Stimulated activated CD4-positive, alpha-beta T cell treated with anti-CD3 and anti-CD28 coated beads, Interleukin-4, amount 100 ng/mL, for 24 hours (primary cell): ENCODE data around the gene MET.
"Not testable (repeated sequence)": the region's sequence is repeated elsewhere in the genome, so short reads cannot be mapped to it uniquely, and the experiment has no call there.

Experiments
- DNase-seq: peaks from one replicate; pipeline ENCODE4 v3.0.0-alpha.2; 2020

MET gene

DNA sequence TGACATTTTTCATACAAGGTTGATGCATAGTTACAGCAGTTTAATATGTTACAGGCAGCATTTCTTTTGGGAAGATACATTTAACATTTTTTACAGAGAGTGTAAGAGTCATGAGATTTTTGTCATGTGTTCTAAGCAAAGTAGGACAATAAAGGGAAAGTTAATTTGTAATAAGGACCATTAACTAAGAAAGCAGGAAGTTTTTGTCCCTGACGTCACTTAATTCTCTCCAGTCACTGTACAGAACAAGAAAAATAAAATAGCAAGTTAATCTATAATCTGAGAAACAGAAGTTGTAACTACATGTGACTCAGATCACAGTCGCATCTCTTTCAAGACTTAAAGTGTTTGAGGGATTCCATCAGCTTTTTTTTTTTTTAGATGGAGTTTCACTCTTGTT lies 140.9 kb downstream of the MET start:
- DNase-seq = no peak

DNA sequence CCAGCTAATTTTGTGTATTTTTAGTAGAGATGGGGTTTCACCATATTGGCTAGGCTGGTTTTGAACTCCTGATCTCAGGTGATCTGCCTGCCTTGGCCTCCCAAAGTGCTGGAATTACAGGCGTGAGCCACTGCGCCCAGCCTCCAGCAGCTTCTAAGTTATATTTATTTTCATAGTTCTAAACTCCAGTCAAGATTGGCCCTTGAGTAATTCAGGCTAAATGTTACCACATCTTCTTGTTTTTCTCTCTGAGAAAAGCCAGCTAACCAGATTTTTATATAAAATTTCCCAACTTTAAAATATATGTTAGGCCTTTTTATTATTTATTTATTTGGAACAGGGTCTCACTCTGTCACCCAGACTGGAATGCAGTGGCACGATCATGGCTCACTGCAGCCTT lies 141.4 kb downstream of the MET start:
- not testable (repeated sequence) for DNase-seq

DNA sequence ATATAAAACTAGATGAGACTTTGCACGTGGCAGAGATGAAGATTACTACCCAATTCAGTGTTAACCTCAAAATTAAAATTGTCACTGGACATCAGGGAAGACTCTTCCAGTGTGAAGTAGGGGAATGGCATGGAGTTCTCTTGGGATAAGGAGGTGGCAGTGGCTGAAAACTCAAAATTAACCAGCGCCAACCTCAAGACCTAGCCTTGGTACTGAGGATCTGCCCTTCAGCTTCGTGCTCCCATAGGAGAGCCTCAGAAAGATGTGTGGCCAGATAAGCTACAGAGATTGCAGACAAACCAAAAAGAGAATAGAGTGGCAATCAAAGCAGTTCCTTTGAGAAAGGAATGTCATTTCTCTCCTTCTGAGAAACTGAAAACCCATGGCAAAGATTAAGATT lies 143.0 kb downstream of the MET start:
- no peak for DNase-seq

DNA sequence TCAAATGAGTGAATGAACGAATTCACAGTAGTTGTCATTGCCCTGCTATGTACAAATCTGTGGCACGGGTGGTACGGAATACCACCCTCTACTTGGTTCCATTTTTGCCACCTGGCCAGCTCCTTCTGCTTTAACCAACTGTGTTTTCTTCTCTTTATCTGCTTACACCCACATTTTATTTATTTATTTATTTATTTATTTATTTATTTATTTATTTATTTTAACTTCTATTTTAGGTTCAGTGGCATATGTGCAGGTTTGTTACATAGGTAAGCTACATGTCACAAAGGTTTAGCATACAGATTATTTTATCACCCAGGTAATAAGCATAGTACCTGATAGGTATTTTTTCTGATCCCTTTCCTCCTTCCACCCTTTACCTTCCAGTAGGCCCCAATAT lies 148.2 kb downstream of the MET start:
- no peak for DNase-seq

GRCh38 chr7:116821647-116822046 lies 149.7 kb downstream of the MET start:
- not testable (repeated sequence) for DNase-seq

- DNase-seq = no peak
Observed at GRCh38 chr7:116824449-116824848, 152.5 kb downstream of the MET start.

GRCh38 chr7:116828281-116828680 lies 156.3 kb downstream of the MET start:
- no peak for DNase-seq

DNA sequence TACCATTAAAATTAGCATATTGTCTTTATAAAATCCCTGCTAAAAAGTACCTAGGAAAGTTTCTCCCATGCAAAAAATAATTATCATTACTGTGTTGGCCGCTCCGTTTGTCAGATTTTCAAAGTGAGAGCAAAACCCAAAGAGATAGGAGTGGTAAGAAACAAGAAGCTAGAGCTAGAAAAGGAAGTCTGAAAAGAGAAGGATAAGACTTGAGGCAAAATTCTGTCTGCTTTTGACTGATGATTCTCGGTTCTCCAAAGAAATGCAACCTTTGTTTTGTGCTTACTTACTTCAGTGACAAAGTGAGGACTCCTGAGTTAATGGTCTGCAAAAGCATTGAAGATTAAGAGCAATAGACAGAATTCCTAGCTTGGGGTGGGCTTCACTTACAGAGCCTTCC lies 157.0 kb downstream of the MET start:
- DNase-seq = no peak

GRCh38 chr7:116829493-116829892 lies 157.5 kb downstream of the MET start:
- no peak for DNase-seq

GRCh38 chr7:116832692-116833091 lies 160.7 kb downstream of the MET start:
- no peak for DNase-seq

- DNase-seq = no peak
Observed at GRCh38 chr7:116834815-116835504, 163.0 kb downstream of the MET start.

- no peak for DNase-seq
Observed at GRCh38 chr7:116836048-116836447, 164.1 kb downstream of the MET start.

DNA sequence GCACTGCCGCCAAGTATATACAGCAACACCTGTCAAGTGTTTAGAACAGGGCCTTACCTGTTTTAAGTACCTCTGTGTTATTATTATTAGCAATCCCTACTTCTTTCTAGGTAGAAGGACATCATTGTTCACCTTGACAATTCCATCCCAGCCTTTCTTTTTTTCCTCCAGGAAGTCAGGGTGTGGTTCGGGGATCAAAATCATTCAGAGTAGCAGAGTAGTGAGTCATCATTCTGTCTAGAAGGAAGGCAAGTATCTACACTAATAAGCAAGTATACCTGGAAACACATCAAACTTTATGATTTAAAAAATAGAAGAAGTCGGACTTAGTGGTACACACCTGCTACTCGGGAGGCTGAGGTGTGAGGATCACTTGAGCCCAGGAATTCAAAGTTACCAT lies 164.9 kb downstream of the MET start:
- no peak for DNase-seq

DNA sequence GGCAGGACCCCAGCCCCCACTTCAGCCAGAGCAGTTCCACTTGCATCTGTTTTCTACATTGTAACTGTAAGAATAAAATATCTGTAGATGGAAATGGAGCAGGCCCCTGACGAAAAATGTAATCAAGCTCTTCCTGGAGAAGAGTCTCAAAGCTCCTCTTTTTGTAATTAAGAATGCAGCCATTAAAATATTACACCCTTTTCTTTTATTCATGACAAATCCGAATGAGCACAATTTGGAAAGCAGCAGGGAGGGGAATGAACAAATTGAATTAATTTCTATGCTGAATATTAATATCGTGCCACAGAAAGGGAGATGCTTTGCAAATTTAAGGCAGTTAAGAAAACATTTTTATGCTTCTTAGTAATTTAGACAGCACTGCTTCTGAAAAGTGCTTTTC lies 165.6 kb downstream of the MET start:
- no peak for DNase-seq

GRCh38 chr7:116840256-116840655 lies 168.3 kb downstream of the MET start:
- no peak for DNase-seq

DNA sequence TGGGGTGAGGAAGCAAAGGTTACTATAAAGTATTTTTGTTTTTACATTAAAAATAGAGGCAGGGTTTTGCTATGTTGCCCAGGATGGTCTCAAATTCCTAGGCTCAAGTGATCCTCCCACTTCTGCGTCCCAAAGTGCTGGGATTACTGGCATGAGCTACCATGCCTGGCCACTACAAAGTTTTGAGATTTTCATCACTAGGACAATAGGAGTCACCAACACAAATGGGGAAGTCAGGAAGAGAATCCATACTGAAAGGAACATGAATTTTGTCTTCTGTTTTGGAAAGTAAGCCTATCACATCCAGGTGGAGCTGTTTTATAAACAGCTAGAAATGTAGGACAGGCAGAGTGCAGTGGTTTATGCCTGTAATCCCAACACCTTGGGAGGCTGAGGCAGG lies 170.4 kb downstream of the MET start:
- no peak for DNase-seq

DNA sequence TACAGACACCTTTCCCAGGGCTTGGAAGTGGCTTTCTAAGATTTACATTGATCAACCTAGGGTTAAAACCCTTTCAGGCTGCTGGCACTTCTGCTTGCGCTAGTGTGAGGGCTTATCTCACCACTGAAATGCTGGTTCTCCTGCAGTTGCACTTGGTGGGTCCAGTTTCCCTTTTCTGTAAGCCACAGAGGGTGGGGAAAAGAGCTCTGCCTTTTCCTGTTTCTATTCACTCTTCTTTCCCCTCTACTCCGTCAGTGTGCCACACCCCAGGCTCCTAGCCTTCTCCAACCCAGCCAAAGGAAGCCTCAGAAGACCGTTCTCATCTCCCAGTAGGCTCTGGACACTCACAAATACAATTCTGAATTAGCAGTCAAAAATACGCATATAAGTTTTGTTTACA lies 171.4 kb downstream of the MET start:
- no peak for DNase-seq
